HG03457 (cell line): ENCODE data around the gene ITSN1.
A peak's percentile ranks its signal among the peaks of the same experiment; 100 is the strongest.
"Not testable (repeated sequence)": the region's sequence is repeated elsewhere in the genome, so short reads cannot be mapped to it uniquely, and the experiment has no call there.

Experiments
- ATAC-seq: cut with Tn5 transposase; IDR thresholded peaks from one replicate; pipeline ENCODE4 v1.9.1; 2021; ENCODE audit warnings: moderate number of reproducible peaks; ENCODE audit not compliant: unreplicated experiment

ITSN1 gene

GRCh38 chr21:33642027-33642895, at the start of gene ITSN1:
ITSN1 (plus strand) TSS chr21:33642501; CDS start chr21:33718829, 76,328 bp downstream.
- ATAC-seq: peak; percentile 74

GRCh38 chr21:33598051-33598450, 44.2 kb upstream of the ITSN1 start:
- no peak for ATAC-seq

- no peak for ATAC-seq
These were observed 33.7 kb upstream of the ITSN1 start for GRCh38 chr21:33608559-33608958.

- no peak for ATAC-seq
These were observed 31.1 kb upstream of the ITSN1 start for GRCh38 chr21:33611006-33611744.

GRCh38 chr21:33617565-33617964, 24.7 kb upstream of the ITSN1 start:
- ATAC-seq: not testable (repeated sequence)

GRCh38 chr21:33618407-33618806, 23.9 kb upstream of the ITSN1 start:
- no peak for ATAC-seq

GRCh38 chr21:33619726-33620125, 22.6 kb upstream of the ITSN1 start:
- ATAC-seq: no peak

GRCh38 chr21:33622253-33622652, 20.0 kb upstream of the ITSN1 start:
- ATAC-seq: no peak

- not testable (repeated sequence) for ATAC-seq
These were observed 16.1 kb upstream of the ITSN1 start for GRCh38 chr21:33626151-33626550.

- no peak for ATAC-seq
These were observed 8.0 kb upstream of the ITSN1 start for GRCh38 chr21:33634254-33634653.

- no peak for ATAC-seq
These were observed 1.5 kb upstream of the ITSN1 start for GRCh38 chr21:33640697-33641351.

GRCh38 chr21:33641352-33642026, 812 bp upstream of the ITSN1 start, which contains the start of gene CRYZL1:
CRYZL1 (minus strand) TSS chr21:33641741; CDS start chr21:33631551, 10,190 bp downstream.
- ATAC-seq: peak; percentile 83

- no peak for ATAC-seq
These were observed 776 bp downstream of the ITSN1 start for GRCh38 chr21:33642896-33643657.

GRCh38 chr21:33643658-33644311, 1.5 kb downstream of the ITSN1 start:
- ATAC-seq: no peak

- no peak for ATAC-seq
These were observed 2.2 kb downstream of the ITSN1 start for GRCh38 chr21:33644383-33645074.

GRCh38 chr21:33645730-33646129, 3.4 kb downstream of the ITSN1 start:
- no peak for ATAC-seq

GRCh38 chr21:33647587-33647986, 5.3 kb downstream of the ITSN1 start:
- ATAC-seq: no peak

GRCh38 chr21:33648555-33648954, 6.3 kb downstream of the ITSN1 start:
- no peak for ATAC-seq

- no peak for ATAC-seq
These were observed 7.9 kb downstream of the ITSN1 start for GRCh38 chr21:33650230-33650629.
